Endothelial cell (in vitro differentiated cells): ENCODE measurements around the gene PEX11G. TPM values are rescaled to one million over a fixed set of nuclear protein-coding genes. Genes with fewer than 3 reads are reported as not detected.
"Not testable (repeated sequence)": the region's sequence is repeated elsewhere in the genome, so short reads cannot be mapped to it uniquely, and the experiment has no call there.

Source experiments
- DNase-seq: peaks from one replicate; pipeline ENCODE4 v3.0.0; 2021; ENCODE audit warnings: low spot score
- H3K27ac Mint-ChIP-seq: one replicate; pipeline ENCODE4 v1.8.0; 2021; ENCODE audit warnings: mixed read lengths, inconsistent platforms; ENCODE audit not compliant: unreplicated experiment
- H3K27me3 Mint-ChIP-seq: one replicate; pipeline ENCODE4 v1.8.0; 2021; ENCODE audit warnings: mild to moderate bottlenecking, moderate library complexity, mixed read lengths, inconsistent platforms; ENCODE audit not compliant: unreplicated experiment
- H3K36me3 Mint-ChIP-seq: one replicate; pipeline ENCODE4 v1.8.0; 2021; ENCODE audit warnings: mild to moderate bottlenecking, low read depth, mixed read lengths, inconsistent platforms; ENCODE audit not compliant: unreplicated experiment
- H3K4me1 Mint-ChIP-seq: one replicate; pipeline ENCODE4 v1.8.0; 2021; ENCODE audit warnings: mild to moderate bottlenecking, mixed read lengths, inconsistent platforms; ENCODE audit not compliant: unreplicated experiment
- H3K4me3 Mint-ChIP-seq: one replicate; pipeline ENCODE4 v1.8.0; 2021; ENCODE audit warnings: mild to moderate bottlenecking, mixed read lengths, inconsistent platforms; ENCODE audit not compliant: unreplicated experiment
- H3K9me3 Mint-ChIP-seq: one replicate; pipeline ENCODE4 v1.8.0; 2021; ENCODE audit warnings: mixed read lengths, inconsistent platforms; ENCODE audit not compliant: unreplicated experiment
- CTCF ChIP-seq: fragments of 200-600 bp; sonication (generic); IDR thresholded peaks from one replicate; pipeline ENCODE4 v1.5.0; 2021; ENCODE audit warnings: antibody characterized with exemption; ENCODE audit not compliant: unreplicated experiment
- total RNA-seq: library from RNA; stranded (reverse); fragmentation: NEBNext Ultra II Directional; extraction: Animal tissue kit (Norgen Biotek cat#: 25700); gene quantifications from one replicate; pipeline ENCODE4 v1.2.1, GENCODE V29; 2021; ENCODE audit not compliant: unreplicated experiment

Gene PEX11G
- total RNA-seq, 1 donor from 2014 or later = 3.8 TPM

DNA sequence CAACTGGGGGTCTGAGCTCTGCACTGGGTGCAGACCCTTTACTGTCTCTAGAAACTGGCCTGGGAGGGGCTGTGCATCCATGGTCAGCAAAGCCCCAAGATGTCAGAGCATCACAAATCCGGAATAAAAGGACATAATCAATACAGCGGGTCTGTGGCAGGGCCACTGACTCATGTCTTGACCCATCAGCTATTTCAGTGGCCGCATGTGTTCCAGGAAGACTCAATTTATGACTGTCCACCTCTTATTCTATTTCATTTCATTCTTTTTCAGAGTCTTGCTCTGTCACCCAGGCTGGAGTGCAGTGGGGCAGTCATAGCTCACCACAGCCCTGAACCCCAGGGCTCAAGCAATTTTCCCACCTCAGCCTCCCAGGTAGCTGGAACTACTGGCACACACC, 53.2 kb downstream of the PEX11G start:
- no peaks in the 10 kb centered on the region for H3K9me3 Mint-ChIP-seq
- no peaks in the 10 kb centered on the region for H3K36me3 Mint-ChIP-seq
- DNase-seq = no peak
- H3K27me3 Mint-ChIP-seq = peaks cover 3% of the 10 kb centered on the region
- H3K4me1 Mint-ChIP-seq = no peaks in the 10 kb centered on the region
- no peak overlapping the region for H3K4me3 Mint-ChIP-seq
- no peak for TF ChIP-seq CTCF
- no peak overlapping the region for H3K27ac Mint-ChIP-seq

DNA sequence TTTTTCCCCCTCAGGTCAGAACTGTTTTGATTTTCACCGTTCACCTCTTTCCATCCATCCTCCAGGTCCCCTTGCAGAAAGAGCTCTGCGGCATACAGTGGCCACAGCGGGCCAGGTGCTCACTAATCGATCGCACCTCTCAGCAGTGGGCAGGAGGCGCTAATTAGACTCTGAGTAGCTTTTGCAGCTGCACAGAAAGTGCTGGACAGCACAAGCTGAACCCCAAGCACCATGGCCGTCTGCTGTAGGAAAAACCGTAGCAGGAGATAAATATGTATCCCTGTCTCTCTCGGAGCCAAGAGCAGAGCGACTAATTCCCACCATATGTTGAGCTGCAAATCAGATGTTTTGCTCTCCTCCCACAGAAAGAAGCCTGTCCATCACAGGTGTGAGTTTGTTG, 54.4 kb downstream of the PEX11G start:
- H3K9me3 Mint-ChIP-seq = no peaks in the 10 kb centered on the region
- no peaks in the 10 kb centered on the region for H3K36me3 Mint-ChIP-seq
- TF ChIP-seq CTCF = no peak
- H3K4me1 Mint-ChIP-seq = no peaks in the 10 kb centered on the region
- no peak overlapping the region for H3K27ac Mint-ChIP-seq
- DNase-seq = no peak
- no peak overlapping the region for H3K4me3 Mint-ChIP-seq
- peaks cover 3% of the 10 kb centered on the region for H3K27me3 Mint-ChIP-seq

DNA sequence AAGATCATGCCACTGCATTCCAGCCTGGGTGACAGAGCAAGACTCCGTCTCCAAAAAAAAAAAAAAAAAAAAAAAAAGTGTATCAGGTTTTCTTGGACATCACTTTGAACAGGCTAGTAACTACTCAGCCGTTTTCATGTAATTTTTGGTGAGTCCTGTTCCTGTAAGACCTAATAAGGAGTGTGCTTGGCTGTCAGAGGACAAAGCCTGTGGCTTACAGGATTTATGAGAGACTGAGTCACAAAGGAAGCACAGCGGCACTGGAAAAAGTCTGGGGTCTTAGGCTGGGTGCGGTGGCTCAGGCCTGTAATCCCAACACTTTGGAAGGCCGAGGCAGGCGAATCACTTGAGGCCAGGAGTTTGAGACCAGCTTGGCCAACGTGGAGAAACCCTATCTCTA, 55.4 kb downstream of the PEX11G start:
- not testable (repeated sequence) for H3K4me1 Mint-ChIP-seq, H3K27ac Mint-ChIP-seq

DNA sequence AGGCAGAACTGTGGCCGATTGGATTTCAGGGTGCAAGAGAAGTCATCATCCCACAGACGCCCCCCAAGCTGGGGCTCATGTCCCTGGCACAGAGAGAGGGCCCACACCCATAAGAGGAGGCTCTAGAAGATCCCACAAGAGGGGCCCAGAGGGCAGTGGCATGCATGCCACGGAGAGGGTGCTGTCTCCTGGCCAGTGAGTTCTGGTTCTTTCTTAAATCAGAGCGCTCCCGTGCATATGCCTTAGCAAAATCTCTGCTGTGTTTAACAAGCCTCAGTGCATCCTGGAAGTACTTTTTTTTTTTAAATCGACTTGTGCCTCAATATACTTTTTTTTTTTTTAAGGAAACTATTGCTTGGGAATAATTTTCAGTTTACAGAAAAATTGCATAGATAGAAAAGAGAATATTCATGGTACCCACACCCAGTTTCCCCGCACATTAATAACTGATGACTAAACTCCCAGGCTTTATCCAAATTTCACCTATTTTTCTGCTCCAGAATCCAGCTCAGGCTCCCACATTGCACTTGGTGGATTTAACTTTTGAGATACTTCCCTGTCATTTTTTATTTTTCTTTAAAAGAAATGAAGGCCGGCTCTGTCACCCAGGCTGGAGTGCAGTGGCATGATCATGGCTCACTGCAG, 59.1 kb downstream of the PEX11G start:
- TF ChIP-seq CTCF = no peak
- H3K4me3 Mint-ChIP-seq = no peak overlapping the region
- H3K9me3 Mint-ChIP-seq = no peaks in the 10 kb centered on the region
- no peaks in the 10 kb centered on the region for H3K36me3 Mint-ChIP-seq
- peak overlapping the region; percentile 21 for H3K27ac Mint-ChIP-seq
- DNase-seq = no peak
- H3K4me1 Mint-ChIP-seq = no peaks in the 10 kb centered on the region
- H3K27me3 Mint-ChIP-seq = peaks cover 4% of the 10 kb centered on the region

More for the DNA sequence above, 55.4 kb downstream of the PEX11G start:
- not testable (repeated sequence) for DNase-seq, H3K36me3 Mint-ChIP-seq, H3K4me3 Mint-ChIP-seq, H3K9me3 Mint-ChIP-seq, H3K27me3 Mint-ChIP-seq

DNA sequence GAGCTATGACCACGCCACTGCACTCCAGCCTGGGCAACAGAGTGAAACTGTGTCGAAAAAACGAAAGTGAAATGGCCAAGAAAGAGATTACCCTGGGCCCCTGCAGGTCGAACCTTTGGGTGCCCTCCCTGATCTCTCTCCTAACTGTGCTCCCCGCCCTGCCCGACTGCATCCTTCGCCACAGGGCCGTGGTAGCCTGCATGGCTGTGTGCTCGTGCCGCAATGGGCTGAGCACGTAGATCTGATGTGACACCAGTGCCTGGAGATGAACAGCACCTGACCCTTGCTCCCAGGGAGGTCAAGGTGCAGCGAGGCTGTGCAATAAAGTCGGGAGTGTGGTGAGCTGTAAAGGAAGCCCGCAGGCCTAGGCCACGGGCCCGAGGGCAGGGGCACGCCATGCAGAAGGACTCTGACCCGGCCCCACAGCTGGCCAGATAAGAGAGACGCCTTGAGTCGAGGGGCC, 60.2 kb downstream of the PEX11G start:
- no peak for TF ChIP-seq CTCF
- no peak for DNase-seq
- Mint-ChIP-seq H3K4me3 (no peak overlapping the region), H3K36me3 (no peaks in the 10 kb centered on the region), H3K27me3 (peaks cover 4% of the 10 kb centered on the region), H3K9me3 (no peaks in the 10 kb centered on the region), H3K27ac (no peak overlapping the region), H3K4me1 (no peaks in the 10 kb centered on the region)
